NCI-H187 (cell line): ENCODE measurements around the gene ZNF587B.
"Not testable (repeated sequence)": the region's sequence is repeated elsewhere in the genome, so short reads cannot be mapped to it uniquely, and the experiment has no call there.

Experiments
- DNase-seq, 2 experiments: peaks; one replicate each; lab custom pipeline; 2025; lab: John Stamatoyannopoulos, UW

ZNF587B gene

DNA sequence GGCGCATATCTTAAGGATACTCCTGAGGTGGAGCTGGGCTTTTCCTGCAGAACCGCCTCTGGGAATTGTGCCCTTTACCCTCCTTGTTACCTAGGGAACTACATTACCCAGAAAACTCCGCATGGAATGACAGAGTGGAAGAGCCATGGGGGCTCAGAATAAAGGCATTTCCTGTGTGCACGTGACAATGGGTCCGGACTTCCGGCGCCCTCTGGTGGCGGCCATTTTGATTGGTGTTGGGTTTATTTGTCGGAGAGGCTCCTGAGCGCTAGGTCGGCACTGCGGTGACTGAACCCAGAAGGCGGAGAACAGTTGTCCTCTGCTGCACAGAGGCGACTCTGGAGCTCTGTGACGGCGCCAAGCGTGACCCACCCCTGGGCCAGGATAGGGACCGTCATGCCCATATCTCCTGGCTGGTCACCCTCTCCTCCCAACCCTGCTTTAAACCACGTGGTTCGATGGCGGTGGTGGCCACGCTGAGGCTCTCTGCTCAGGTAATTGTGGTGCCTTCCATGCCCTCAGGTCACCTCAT, at the start of gene ZNF587B:
TSS of gene ZNF587B (plus strand) at position 229 of the 532 bp plus-strand sequence. CDS start at position 459, 230 bp downstream.
- DNase-seq, result peak in 1 of 2 experiments; percentile 4

GRCh38 chr19:57786286-57786685, 43.8 kb upstream of the ZNF587B start:
- DNase-seq, result no peak

DNA sequence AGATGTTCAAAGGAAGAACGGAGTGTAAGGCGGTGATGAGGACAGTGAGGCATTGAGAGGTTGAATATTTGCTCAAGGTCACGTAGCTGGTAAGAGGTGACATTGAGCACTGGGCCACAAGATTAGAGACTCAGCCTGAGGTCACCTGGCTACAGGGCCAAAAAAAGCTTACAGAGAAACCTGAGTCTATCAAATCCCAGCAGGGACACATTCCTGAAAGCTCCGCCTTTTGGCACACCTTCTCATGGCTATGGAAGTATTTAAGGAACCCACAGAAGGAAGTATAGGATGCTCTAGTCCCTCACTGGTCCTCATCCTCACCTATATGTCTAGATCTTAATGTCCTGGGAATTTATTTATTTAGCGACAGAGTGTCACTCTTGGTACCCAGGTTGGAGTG, 43.2 kb upstream of the ZNF587B start:
- no peak for DNase-seq

DNA sequence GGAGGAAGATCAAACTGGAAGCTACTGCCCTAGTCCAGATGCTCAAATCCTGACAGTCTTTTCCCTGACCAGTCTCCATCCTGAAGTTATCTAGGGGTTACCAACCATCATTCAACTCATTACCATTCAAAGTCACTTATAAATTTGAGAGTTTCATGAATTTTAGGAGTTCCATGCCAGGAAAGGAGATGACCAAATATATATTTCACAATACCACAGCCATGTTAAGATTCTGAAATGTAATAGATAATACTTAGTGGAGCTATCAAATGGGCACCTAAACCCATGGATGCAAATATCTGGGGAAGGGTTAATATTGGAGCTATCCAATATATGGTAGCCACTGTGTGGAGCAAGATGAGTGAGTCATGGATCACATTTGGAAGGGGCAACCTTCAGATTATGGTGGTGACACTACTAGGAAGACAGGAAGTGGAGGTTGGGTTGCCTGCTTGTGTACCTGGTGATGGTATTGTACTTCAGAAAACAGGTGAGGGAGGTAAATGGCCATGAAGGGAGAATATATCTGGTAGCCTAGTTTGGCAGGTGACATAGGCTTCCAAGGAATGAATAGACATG, 41.9 kb upstream of the ZNF587B start:
- DNase-seq, result no peak

DNA sequence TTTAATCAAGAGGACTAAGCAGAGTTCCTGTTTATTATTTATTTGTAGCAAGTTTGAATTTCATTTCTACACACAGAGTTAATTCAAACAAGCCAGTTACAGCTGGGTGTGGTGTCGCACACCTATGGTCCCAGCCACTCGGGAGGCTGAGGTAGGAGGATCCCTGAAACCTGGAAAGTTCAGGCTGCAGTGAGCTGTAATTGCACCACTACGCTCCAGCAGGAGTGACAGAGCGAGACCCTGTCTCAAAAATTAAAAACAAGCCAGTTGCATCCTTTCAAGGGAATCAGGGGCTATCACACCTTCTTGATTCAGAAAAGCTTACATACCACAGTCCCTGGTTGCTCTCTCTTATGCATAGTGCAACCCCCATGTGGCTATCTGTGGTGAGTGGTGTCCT, 40.8 kb upstream of the ZNF587B start:
- no peak for DNase-seq

DNA sequence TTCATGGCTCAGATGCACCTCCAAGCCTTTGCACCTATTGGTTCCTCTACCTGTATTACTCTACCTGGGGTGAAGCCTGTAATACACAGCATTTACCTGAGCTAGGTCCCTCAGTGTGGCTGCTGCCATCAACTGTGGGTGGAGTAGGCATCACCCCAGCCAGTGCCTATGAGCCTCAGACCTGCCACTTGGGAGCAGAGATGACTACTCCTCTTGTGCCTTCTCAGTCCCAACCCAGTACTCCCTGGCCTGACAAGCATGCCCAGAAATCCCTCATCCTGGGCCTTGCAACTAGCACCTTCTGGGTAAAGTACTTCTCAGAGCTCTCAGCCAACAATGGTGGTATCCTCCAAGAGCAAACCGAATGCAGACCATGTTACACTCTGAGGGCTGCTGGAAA, 33.5 kb upstream of the ZNF587B start:
- not testable (repeated sequence) for DNase-seq

DNA sequence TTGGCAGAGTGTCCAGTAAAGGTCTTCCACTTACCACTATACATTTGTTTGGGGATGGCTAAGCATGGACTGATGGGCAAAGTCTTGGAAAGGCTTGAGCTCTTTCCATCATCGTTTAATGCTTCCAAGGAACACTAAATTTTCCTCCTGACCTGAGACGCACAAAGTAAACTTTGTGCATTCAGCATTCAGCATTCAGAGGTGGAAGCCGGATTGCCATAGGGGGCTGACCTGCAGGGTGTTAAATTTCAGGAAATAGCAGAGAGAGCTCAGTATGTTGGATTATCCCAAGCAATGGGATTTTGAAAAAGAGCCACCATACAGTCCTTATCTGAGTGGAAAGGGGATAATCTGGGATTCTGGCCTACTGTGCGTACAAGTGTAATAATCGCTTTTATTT, 29.4 kb upstream of the ZNF587B start:
- no peak for DNase-seq

DNA sequence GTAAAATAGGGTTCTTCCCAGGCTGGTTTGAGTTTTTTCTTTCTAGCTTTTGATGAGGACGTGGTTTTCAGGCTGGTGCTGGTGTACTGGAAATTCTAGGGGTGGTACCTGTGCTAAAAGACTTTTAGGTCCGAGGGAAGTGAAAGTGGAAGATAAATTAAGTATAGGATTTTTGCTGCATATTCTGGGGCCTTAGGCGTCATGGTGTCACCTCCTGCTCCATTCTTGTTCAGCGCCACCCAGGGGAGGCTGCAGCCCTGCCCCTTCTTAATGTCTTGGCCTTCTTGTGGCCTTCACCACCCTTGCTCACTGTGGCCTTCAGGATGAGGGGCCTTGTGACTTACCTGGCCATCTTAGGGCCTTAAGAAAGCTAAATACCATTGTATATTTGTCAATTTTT, 27.8 kb upstream of the ZNF587B start:
- no peak for DNase-seq

DNA sequence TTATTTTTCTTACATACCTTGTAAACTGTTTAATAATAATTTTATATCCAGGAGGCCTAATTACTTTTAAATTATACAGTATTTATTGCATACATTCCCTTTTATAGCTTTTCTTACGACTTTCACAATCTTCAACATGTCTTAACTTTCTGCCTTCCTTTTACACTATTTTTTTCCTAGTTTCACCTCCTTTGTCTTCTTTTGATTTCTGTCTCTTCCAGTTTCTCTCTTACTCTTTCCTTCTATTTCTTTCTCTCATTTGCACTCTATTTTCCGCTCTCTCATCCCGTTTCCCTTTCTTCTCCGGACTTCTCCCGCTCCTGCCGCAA, 26.9 kb upstream of the ZNF587B start:
- DNase-seq, result no peak

- no peak for DNase-seq
These were observed 26.3 kb upstream of the ZNF587B start for GRCh38 chr19:57803594-57804325.

GRCh38 chr19:57807541-57807940, 22.6 kb upstream of the ZNF587B start:
- no peak for DNase-seq

DNA sequence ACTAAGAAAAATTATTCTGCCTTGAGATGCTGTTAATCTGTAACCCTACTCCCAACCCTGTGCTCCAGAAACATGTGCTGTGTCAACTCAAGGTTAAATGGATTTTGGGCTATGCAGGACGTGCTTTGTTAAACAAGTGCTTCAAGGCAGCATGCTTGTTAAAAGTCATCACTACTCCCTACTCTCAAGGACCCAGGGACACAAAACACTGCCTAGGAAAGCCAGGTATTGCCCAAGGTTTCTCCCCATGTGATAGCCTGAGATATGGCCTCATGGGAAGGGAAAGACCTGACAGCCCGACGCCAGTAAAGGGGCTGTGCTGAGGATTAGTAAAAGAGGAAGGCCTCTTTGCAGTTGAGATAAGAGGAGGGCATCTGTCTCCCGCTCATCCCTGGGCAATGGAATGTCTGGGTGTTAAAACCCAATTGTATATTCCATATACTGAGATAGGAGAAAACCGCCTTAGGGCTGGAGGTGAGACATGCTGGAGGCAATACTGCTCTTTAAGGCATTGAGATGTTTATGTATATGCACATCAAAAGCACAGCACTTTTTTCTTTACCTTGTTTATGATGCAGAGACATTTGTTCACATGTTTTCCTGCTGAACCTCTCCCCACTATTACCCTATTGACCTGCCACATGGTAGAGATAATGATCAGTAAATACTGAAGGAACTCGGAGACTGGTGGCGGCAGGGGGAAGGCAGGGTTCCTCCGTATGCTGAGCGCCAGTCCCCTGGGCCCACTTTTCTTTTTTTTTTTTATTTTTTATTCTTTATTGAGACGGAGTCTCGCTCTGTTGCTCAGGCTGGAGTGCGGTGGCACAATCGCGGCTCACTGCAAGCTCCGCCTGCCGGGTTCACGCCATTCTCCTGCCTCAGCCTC, 19.4 kb upstream of the ZNF587B start:
- DNase-seq, result not testable (repeated sequence)

GRCh38 chr19:57812226-57812625, 17.9 kb upstream of the ZNF587B start:
- DNase-seq, result no peak

- DNase-seq, result not testable (repeated sequence)
These were observed 16.9 kb upstream of the ZNF587B start for GRCh38 chr19:57812975-57813820.

DNA sequence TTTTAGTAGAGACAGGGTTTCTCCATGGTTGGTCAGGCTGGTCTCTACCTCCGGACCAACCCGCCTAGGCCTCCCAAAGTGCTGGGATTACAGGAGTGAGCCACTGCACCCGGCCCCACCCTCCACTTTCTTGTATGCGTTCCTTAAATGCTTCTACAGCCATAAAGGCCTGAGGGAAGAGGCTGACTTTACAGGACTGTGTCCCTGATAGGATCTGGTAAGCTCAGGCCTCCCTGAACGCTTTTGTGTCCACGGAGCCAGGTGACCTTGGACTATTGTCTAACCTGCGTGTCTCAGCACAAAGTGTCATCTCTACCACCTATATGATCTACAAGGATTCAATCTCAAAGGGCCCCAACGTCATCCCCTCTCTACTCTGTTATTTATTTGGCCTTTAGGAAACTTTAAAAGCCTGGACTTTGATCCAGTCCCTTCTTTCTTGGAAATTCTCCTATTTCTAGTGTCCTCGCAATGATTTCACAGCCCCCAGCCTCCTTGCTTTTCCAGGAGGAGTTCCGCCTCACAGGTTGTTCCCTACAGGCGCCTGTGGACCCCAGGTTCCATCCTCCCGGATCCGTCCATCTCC, 16.1 kb upstream of the ZNF587B start:
- no peak for DNase-seq

DNA sequence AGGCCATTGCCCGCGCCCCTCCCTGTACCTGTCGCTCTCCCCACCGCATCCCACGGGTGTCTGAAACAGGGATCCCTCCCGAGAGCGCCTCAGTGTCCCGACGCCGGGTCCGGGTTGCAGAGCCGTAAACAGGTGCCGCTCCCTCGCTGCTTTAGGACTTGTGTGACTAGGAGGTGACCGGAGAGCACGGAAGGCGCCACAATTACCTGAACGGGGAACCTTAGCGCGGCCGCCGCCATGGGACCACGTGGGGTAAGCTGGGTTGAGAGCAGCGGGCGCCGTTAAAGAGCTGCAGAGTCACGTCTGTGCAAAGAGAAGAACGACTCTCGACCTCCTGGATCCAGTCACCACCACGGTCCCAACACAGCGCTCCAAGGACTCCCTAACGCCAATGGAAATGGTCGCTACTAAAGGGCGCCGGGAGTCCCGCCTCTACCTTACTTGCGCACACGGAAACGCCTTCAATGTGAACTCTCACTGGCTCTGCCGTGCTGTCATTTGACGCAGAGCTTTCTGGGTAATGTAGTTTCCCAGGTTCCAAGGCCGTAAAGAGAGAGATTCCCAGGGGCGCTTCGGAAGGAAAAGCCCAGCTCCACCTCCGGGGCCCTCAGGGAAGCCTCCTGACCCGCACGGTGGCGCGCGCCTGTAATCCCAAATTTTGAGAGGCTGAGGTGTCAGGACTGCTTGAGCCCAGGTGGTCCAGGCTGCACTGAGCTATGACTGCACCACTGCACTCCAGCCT, 15.4 kb upstream of the ZNF587B start, which contains the start of gene ZNF552:
TSS of gene ZNF552 (minus strand) at position 409 of the 742 bp plus-strand sequence. CDS start at position 239, 170 bp downstream.
- peak; percentile 71 to 87 for DNase-seq

DNA sequence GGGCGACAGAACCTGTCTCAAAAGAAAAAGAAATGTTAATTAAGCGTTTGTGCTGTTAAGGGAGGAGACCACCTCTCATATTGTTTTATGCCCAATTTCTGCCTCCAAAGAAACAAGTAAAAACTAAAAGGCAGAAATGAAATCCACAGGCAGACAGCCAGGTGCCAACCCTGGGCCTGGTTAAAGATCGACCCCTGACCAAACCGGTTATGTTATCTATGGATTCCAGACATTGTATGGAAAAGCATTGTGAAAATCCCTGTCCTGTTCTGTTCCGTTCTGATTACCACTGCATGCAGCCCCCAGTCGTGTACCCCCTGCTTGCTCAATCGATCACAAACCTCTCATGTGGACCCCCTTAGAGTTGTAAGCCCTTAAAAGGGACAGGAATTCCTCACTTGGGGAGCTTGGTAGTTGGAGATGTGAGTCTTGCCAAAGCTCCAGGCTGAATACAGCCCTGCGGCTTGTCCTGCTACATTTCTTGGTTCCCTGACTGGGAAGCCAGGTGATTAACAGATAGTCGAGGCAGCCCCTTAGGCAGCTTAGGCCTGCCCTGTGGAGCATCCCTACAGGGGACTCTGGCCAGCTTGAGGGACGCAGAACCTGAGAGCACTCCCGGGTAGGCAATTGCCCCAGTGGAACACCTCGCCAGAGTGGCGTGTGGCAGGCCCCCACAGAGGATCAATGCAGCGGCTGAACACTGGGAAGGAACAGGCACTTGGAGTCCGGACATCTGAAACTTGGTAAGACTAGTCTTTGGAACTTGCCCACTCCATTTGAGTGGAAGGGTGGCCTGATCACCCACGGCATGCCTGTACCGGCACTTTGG, 14.6 kb upstream of the ZNF587B start:
- DNase-seq, result no peak

GRCh38 chr19:57816652-57817051, 13.4 kb upstream of the ZNF587B start:
- DNase-seq, result no peak

DNA sequence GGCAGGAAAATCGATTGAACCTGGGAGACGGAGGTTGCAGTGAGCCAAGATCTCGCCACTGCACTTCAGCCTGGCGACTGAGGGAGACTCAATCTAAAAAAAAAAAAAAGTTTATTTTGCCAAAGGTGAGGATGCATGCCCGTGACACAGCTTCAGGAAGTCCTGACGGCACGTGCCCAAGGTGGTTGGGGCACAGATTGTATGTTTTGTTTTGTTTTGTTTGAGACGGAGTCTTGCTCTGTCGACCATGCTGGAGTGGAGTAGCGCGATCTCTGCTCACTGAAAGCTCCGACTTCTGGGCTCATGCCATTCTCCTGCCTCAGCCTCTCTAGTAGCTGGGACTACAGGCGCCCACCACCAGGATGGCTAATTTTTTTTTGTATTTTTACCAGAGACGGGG, 12.1 kb upstream of the ZNF587B start:
- no peak for DNase-seq

- no peak for DNase-seq
These were observed 11.7 kb upstream of the ZNF587B start for GRCh38 chr19:57818378-57818777.
